GM23248 (cell line): ENCODE results near the gene ABHD12. TPM values are rescaled to one million over a fixed set of nuclear protein-coding genes. Genes with fewer than 3 reads are reported as not detected.

Experiments used
- DNase-seq: peaks from one replicate; pipeline ENCODE4 v3.0.0-alpha.2; 2015
- H2AFZ ChIP-seq: fragments of 200-600 bp; sonication (generic); 2 replicates; pipeline ENCODE4 v1.6.1; 2016; ENCODE audit warnings: antibody characterized with exemption
- H3F3A ChIP-seq: fragments of 200-600 bp; sonication (generic); 2 replicates; pipeline ENCODE4 v1.6.1; 2016; ENCODE audit warnings: mild to moderate bottlenecking, antibody characterized with exemption, mixed run types; ENCODE audit not compliant: insufficient read depth
- H3K27ac ChIP-seq: fragments of 200-600 bp; sonication (generic); 2 replicates; pipeline ENCODE4 v1.5.1; 2016; ENCODE audit warnings: mild to moderate bottlenecking
- H3K27me3 ChIP-seq: fragments of 200-600 bp; sonication (generic); replicated peaks from 2 replicates; pipeline ENCODE4 v1.6.1; 2016; ENCODE audit warnings: mild to moderate bottlenecking; ENCODE audit not compliant: insufficient read depth
- H3K36me3 ChIP-seq: fragments of 200-600 bp; sonication (generic); 2 replicates; pipeline ENCODE4 v1.6.1; 2016; ENCODE audit warnings: low read depth, mild to moderate bottlenecking
- H3K4me1 ChIP-seq: fragments of 200-600 bp; sonication (generic); 2 replicates; pipeline ENCODE4 v1.6.1; 2016; ENCODE audit warnings: mild to moderate bottlenecking; ENCODE audit not compliant: insufficient read depth
- H3K4me2 ChIP-seq: fragments of 200-600 bp; sonication (generic); one replicate; pipeline ENCODE4 v1.6.1; 2016; ENCODE audit warnings: mild to moderate bottlenecking; ENCODE audit not compliant: unreplicated experiment
- H3K4me3 ChIP-seq: fragments of 200-600 bp; sonication (generic); 2 replicates; pipeline ENCODE4 v1.5.1; 2016; ENCODE audit warnings: mild to moderate bottlenecking
- H3K79me2 ChIP-seq: fragments of 200-600 bp; sonication (generic); 2 replicates; pipeline ENCODE4 v1.6.1; 2016; ENCODE audit warnings: mild to moderate bottlenecking; ENCODE audit not compliant: insufficient read depth
- H3K9ac ChIP-seq: fragments of 200-600 bp; sonication (generic); 2 replicates; pipeline ENCODE4 v1.6.1; 2016; ENCODE audit warnings: mild to moderate bottlenecking
- H3K9me2 ChIP-seq: fragments of 200-600 bp; sonication (generic); 2 replicates; pipeline ENCODE4 v1.6.1; 2016; ENCODE audit warnings: mixed run types, mild to moderate bottlenecking, moderate library complexity; ENCODE audit not compliant: insufficient read depth
- H3K9me3 ChIP-seq: fragments of 200-600 bp; sonication (generic); one replicate; pipeline ENCODE4 v1.6.1; 2017; ENCODE audit warnings: low read depth
- H4K20me1 ChIP-seq: fragments of 200-600 bp; sonication (generic); 2 replicates; pipeline ENCODE4 v1.6.0; 2016; ENCODE audit not compliant: insufficient read depth
- EZH2 ChIP-seq: fragments of 200-600 bp; sonication (generic); IDR thresholded peaks from 2 replicates; pipeline ENCODE4 v1.6.1; 2018; ENCODE audit warnings: antibody characterized with exemption, mild to moderate bottlenecking; ENCODE audit not compliant: insufficient read depth, poor library complexity, severe bottlenecking
- EZH2phosphoT487 ChIP-seq: fragments of 200-600 bp; sonication (generic); IDR thresholded peaks from 2 replicates; pipeline ENCODE4 v1.6.1; 2018; ENCODE audit warnings: antibody characterized with exemption, moderate library complexity, mild to moderate bottlenecking, low read depth; ENCODE audit not compliant: insufficient read depth
- WGBS, 2 experiments: methylation state at CpG; one replicate each; pipeline ENCODE4 v1.1.6; 2015 to 2017; ENCODE audit warnings: low lambda C conversion rate in 2 of 2, low coverage in 1 of 2; ENCODE audit errors: missing lambda C conversion rate in 2 of 2; 5-methylcytosine and 5-hydroxymethylcytosine counted together
- in situ Hi-C: fragments of 300-500 bp; cut with MboI; formaldehyde crosslinking; loops from 2 replicates; pipeline ENCODE4 v1.15.0; 2020
- polyA plus RNA-seq: library from polyadenylated mRNA; unstranded; fragments of >200 nt; fragmentation: Nextera tagmentation; extraction: Ambion mirVana; gene quantifications from 2 replicates; pipeline ENCODE4 v1.2.1, GENCODE V29; 2016
- total RNA-seq: library from RNA; depleted of rRNA; stranded (reverse); fragments of >200 nt; shearing (Covaris generic); gene quantifications from 2 replicates; pipeline ENCODE4 v1.2.3, GENCODE V29; 2014

ABHD12 gene
- total and polyA plus RNA-seq, 2 experiments from 2014 or later: 50.6 to 82.1 TPM

- 91 to 94% methylated on average over 3 of the region's 3 CpGs for WGBS, 2 experiments
- no peak for DNase-seq
- in situ Hi-C loops: loop anchor here (10.0 to 25.0 kb wide), 2 partner anchors 61 to 798 kb away; no protein-coding TSS in a partner anchor
Measured at GRCh38 chr20:25364180-25364788, 26.4 kb downstream of the ABHD12 start.

DNA sequence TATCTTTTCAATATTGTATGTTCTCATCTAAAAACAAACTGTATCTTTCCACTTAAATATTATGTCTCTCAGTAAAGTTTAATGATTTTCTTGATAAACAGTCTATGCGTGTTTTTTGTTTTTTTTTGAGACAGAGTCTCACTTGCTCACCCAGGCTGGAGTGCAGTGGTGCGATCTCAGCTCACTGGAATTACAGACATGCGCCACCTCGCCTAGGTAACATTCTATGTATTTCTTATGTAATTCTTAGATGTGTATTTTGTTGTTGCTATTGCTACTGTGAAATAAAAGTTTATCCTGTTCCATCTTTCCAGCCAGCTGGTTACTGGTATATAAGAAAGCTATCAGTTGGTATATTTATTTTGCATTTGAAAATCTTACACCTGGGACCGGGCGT lies 29.4 kb downstream of the ABHD12 start:
- H3K4me1 ChIP-seq: 0 out of 2 replicates have a peak, but pooled peaks cover 4% of the 10 kb centered on the region
- in situ Hi-C loops: loop anchor here (10.0 to 25.0 kb wide), 2 partner anchors 64 to 801 kb away; no protein-coding TSS in a partner anchor
- H2AFZ ChIP-seq: no peak overlapping the region
- WGBS, 2 experiments: 90 to 91% methylated on average over 6 of the region's 6 CpGs
- H3K4me3 ChIP-seq: no peak overlapping the region
- no peaks in the 10 kb centered on the region for H3K36me3 ChIP-seq
- H4K20me1 ChIP-seq: no peaks in the 10 kb centered on the region
- H3K9ac ChIP-seq: no peak overlapping the region
- TF ChIP-seq EZH2 (no peak), EZH2phosphoT487 (no peak)
- H3K27me3 ChIP-seq: no peaks in the 10 kb centered on the region
- no peak overlapping the region for H3K4me2 ChIP-seq
- DNase-seq: peak; percentile 13
- no peak overlapping the region for H3K27ac ChIP-seq
- H3K9me3 ChIP-seq: no peaks in the 10 kb centered on the region
- H3K9me2 ChIP-seq: no peaks in the 10 kb centered on the region
- H3F3A ChIP-seq: no peaks in the 10 kb centered on the region
- H3K79me2 ChIP-seq: peaks cover 92% of the 10 kb centered on the region

More at GRCh38 chr20:25364180-25364788, 26.4 kb downstream of the ABHD12 start:
- no peaks in the 10 kb centered on the region for H3K9me3 ChIP-seq
- no peak overlapping the region for H3K4me2 ChIP-seq
- H4K20me1 ChIP-seq: no peaks in the 10 kb centered on the region
- H3K79me2 ChIP-seq: peaks cover 96% of the 10 kb centered on the region
- no peaks in the 10 kb centered on the region for H3K27me3 ChIP-seq
- no peak overlapping the region for H2AFZ ChIP-seq
- no peaks in the 10 kb centered on the region for H3F3A ChIP-seq
- TF ChIP-seq EZH2phosphoT487 (no peak), EZH2 (no peak)
- no peak overlapping the region for H3K9ac ChIP-seq
- no peak overlapping the region for H3K27ac ChIP-seq
- no peaks in the 10 kb centered on the region for H3K36me3 ChIP-seq
- 0 out of 2 replicates have a peak, but pooled peaks cover 4% of the 10 kb centered on the region for H3K4me1 ChIP-seq
- no peaks in the 10 kb centered on the region for H3K9me2 ChIP-seq
- no peak overlapping the region for H3K4me3 ChIP-seq

GRCh38 chr20:25360631-25361286 lies 29.9 kb downstream of the ABHD12 start:
- Histone ChIP-seq H4K20me1 (no peaks in the 10 kb centered on the region), H3K9ac (no peak overlapping the region), H3K4me2 (no peak overlapping the region), H3K79me2 (peaks cover 92% of the 10 kb centered on the region), H3K36me3 (no peaks in the 10 kb centered on the region), H3K27me3 (no peaks in the 10 kb centered on the region), H3K4me1 (0 out of 2 replicates have a peak, but pooled peaks cover 4% of the 10 kb centered on the region), H3K9me3 (no peaks in the 10 kb centered on the region), H2AFZ (no peak overlapping the region), H3F3A (no peaks in the 10 kb centered on the region), H3K4me3 (no peak overlapping the region), H3K9me2 (no peaks in the 10 kb centered on the region), H3K27ac (no peak overlapping the region)
- WGBS, 2 experiments: 83 to 86% methylated on average over 10 of the region's 10 CpGs
- TF ChIP-seq EZH2 (no peak), EZH2phosphoT487 (no peak)
- peak; percentile 25 for DNase-seq
- in situ Hi-C loops: loop anchor here (10.0 to 25.0 kb wide), 2 partner anchors 64 to 802 kb away; no protein-coding TSS in a partner anchor

- 0 out of 2 replicates have a peak, but pooled peaks cover 3% of the 10 kb centered on the region for H3K4me1 ChIP-seq
- no peaks in the 10 kb centered on the region for H3K9me3 ChIP-seq
- 75 to 77% methylated on average over 10 of the region's 10 CpGs for WGBS, 2 experiments
- no peak overlapping the region for H2AFZ ChIP-seq
- no peaks in the 10 kb centered on the region for H4K20me1 ChIP-seq
- H3K27me3 ChIP-seq: no peaks in the 10 kb centered on the region
- H3K4me3 ChIP-seq: no peak overlapping the region
- H3F3A ChIP-seq: no peaks in the 10 kb centered on the region
- no peak for DNase-seq
- TF ChIP-seq EZH2phosphoT487 (no peak), EZH2 (no peak)
- H3K27ac ChIP-seq: no peak overlapping the region
- H3K9me2 ChIP-seq: no peaks in the 10 kb centered on the region
- no peak overlapping the region for H3K9ac ChIP-seq
- in situ Hi-C loops: loop anchor here (25.0 kb wide), 1 partner anchor 806 kb away; no protein-coding TSS in a partner anchor
- H3K79me2 ChIP-seq: peaks cover 94% of the 10 kb centered on the region
- no peaks in the 10 kb centered on the region for H3K36me3 ChIP-seq
- no peak overlapping the region for H3K4me2 ChIP-seq
Measured at GRCh38 chr20:25356271-25356933, 34.2 kb downstream of the ABHD12 start.
